Astrocyte of the cerebellum (primary cell): Measurements from ENCODE around the gene HAUS3.

Experiments
- DNase-seq: peaks from one replicate; pipeline ENCODE4 v3.0.0-alpha.2; 2011; ENCODE audit warnings: low read depth
- H3K4me3 ChIP-seq: 2 replicates; pipeline ENCODE4 v1.5.1; 2011; ENCODE audit warnings: mild to moderate bottlenecking, low read depth, low read length, moderate library complexity
- CTCF ChIP-seq: IDR thresholded peaks from 2 replicates; pipeline ENCODE4 v1.5.1; 2012; ENCODE audit warnings: low read length, low read depth, moderate library complexity, mild to moderate bottlenecking; ENCODE audit errors: missing control alignments
- in situ Hi-C: cut with HindIII; loops from 2 replicates; pipeline ENCODE4 v1.10.0; 2017; ENCODE audit warnings: low sequenced_read_pairs

The HAUS3 gene

GRCh38 chr4:2248044-2248780 is 6.3 kb upstream of the HAUS3 start:
- in situ Hi-C loops: loop anchor here (10.0 kb wide), 2 partner anchors 77 to 387 kb away; no protein-coding TSS in a partner anchor
- H3K4me3 ChIP-seq: no peak overlapping the region
- DNase-seq: no peak
- TF ChIP-seq CTCF: no peak

- H3K4me3 ChIP-seq: no peak overlapping the region
- no peak for TF ChIP-seq CTCF
- no peak for DNase-seq
- in situ Hi-C loops: loop anchor here (10.0 kb wide), 2 partner anchors 77 to 387 kb away; no protein-coding TSS in a partner anchor
Observed at GRCh38 chr4:2247128-2248043, 5.5 kb upstream of the HAUS3 start.

GRCh38 chr4:2246384-2247127 is 4.6 kb upstream of the HAUS3 start:
- no peak for TF ChIP-seq CTCF
- in situ Hi-C loops: loop anchor here (10.0 kb wide), 2 partner anchors 78 to 388 kb away; no protein-coding TSS in a partner anchor
- H3K4me3 ChIP-seq: no peak overlapping the region
- no peak for DNase-seq

GRCh38 chr4:2245787-2246275 is 3.9 kb upstream of the HAUS3 start:
- in situ Hi-C loops: loop anchor here (10.0 kb wide), 2 partner anchors 79 to 389 kb away; no protein-coding TSS in a partner anchor
- no peak for DNase-seq
- no peak for TF ChIP-seq CTCF
- H3K4me3 ChIP-seq: no peak overlapping the region

GRCh38 chr4:2245057-2245786 is 3.3 kb upstream of the HAUS3 start:
- TF ChIP-seq CTCF: no peak
- H3K4me3 ChIP-seq: no peak overlapping the region
- no peak for DNase-seq
- in situ Hi-C loops: loop anchor here (10.0 kb wide), 2 partner anchors 80 to 390 kb away; no protein-coding TSS in a partner anchor
